Cardiac fibroblast (primary cell): Measurements from ENCODE around the gene DMAC2.
"Not testable (repeated sequence)": the region's sequence is repeated elsewhere in the genome, so short reads cannot be mapped to it uniquely, and the experiment has no call there.

ENCODE experiments used
- DNase-seq, 2 donors: peaks; one replicate each; pipeline versions ENCODE4 v3.0.0 to v3.0.0-alpha.2; 2010; ENCODE audit warnings: low read depth in 2 of 2
- H3K4me3 ChIP-seq, 2 donors: replicated peaks in 1 of 2; 1 replicate in 1 of 2; 2 replicates in 1 of 2; pipeline ENCODE4 v1.5.1; 2011; ENCODE audit warnings: low read depth in 2 of 2, low read length in 2 of 2, mild to moderate bottlenecking in 2 of 2, moderate library complexity in 1 of 2
- TF ChIP-seq, protein P1 (sequence below): IDR thresholded peaks from one replicate; pipeline ENCODE4 v1.5.1; 2011; ENCODE audit warnings: low read depth, mild to moderate bottlenecking, low read length, inconsistent platforms

Gene DMAC2

DNA sequence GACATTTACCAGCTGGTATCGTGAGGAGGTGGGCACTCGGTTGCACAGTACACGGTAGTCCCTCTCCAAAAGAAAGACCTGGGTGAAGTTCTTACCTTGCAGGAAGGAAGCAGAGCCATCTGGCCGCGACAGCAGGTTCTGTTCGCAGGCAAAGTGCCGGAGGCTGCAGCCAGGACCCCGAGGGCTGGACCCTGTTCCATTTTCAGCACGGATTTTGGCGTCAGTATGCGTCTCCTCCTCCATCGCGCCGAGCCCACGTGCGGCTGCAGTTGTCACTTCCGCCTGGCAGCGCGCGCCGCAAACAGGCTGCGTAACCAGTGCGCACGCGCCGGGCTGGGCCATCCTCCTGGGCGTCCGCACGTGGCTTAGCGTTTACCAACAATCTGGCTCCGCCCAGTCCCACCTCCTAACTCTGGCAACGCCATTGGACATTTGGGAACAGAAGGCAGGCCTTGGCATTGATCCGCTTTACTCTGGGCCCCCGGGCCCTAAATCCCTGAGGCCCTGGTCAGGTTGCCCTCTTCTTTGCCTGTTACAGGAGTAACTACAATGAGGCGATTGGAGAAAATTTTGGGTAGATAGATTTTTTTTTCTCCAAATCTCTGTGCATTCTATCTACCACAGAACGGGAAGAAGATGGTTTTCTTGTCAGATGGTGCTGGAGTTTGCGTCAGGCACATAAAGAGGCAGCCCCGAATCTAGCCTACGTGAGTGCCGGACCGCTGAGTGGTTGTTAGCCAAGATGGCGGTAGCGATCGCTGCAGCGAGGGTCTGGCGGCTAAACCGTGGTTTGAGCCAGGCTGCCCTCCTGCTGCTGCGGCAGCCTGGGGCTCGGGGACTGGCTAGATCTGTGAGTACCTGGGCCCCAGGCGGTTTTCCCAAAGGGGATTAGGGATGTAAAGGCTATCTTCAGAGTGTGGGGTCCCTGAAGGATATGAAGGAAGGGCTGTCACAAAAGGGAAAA is 42.3 kb downstream of the DMAC2 start, which contains the start of the genes BCKDHA and EXOSC5:
Gene BCKDHA (plus strand): TSS at position 733 of the 964 bp plus-strand sequence. CDS start 10 bp downstream, at position 743.
Gene EXOSC5 (minus strand): TSS at position 274 of the 964 bp plus-strand sequence. CDS start 31 bp downstream, at position 243.
- peak; percentile 100 for DNase-seq
- peak within 1 kb of the TSS; percentile 88 to 92 for H3K4me3 ChIP-seq

DNA sequence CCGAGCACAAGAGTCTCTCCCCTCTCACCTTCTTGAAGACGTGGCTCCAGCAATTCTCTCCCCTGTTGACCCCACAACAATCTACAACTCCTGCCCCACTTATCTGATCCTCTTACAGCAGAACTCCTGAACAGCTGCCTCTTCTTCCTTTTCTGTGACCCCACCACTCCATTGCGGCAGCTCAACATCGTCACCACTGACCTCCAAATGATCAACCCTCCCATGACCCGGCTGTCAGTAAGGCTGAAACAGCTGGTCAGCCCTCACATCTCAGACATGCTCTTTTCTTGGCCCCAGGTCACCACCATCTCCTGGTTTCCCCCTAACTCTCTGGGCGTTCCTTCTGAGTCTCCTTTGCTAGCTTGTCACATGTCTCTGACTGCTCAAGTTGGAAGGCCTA is 44.4 kb downstream of the DMAC2 start:
- no peak overlapping the region for H3K4me3 ChIP-seq
- TF ChIP-seq, protein P1, sequence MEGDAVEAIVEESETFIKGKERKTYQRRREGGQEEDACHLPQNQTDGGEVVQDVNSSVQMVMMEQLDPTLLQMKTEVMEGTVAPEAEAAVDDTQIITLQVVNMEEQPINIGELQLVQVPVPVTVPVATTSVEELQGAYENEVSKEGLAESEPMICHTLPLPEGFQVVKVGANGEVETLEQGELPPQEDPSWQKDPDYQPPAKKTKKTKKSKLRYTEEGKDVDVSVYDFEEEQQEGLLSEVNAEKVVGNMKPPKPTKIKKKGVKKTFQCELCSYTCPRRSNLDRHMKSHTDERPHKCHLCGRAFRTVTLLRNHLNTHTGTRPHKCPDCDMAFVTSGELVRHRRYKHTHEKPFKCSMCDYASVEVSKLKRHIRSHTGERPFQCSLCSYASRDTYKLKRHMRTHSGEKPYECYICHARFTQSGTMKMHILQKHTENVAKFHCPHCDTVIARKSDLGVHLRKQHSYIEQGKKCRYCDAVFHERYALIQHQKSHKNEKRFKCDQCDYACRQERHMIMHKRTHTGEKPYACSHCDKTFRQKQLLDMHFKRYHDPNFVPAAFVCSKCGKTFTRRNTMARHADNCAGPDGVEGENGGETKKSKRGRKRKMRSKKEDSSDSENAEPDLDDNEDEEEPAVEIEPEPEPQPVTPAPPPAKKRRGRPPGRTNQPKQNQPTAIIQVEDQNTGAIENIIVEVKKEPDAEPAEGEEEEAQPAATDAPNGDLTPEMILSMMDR: no peak
- DNase-seq: no peak

More for the DNA sequence above, 42.3 kb downstream of the DMAC2 start, which contains the start of the genes BCKDHA and EXOSC5:
- TF ChIP-seq, protein P1: no peak

DNA sequence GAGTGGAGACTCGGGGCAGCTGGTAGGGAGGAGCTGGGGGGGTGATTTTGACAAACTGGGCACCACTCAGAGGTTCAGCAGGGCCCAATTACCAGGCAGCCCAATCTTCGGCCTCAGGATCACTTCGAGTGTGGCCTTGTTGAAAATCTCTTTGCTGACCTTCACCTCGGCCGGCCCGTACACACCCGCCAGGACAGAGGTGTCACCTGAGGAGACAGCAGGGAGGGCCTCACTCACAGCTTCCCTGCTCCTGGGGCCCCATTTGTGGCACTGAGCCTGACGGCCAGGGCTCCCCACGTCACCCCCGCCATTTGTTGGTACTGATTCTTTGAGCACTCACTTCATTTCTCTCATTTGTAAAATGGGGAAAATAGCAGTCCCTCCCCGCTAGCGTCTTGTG is 46.9 kb downstream of the DMAC2 start:
- no peak overlapping the region for H3K4me3 ChIP-seq
- DNase-seq: no peak
- TF ChIP-seq, protein P1: no peak

DNA sequence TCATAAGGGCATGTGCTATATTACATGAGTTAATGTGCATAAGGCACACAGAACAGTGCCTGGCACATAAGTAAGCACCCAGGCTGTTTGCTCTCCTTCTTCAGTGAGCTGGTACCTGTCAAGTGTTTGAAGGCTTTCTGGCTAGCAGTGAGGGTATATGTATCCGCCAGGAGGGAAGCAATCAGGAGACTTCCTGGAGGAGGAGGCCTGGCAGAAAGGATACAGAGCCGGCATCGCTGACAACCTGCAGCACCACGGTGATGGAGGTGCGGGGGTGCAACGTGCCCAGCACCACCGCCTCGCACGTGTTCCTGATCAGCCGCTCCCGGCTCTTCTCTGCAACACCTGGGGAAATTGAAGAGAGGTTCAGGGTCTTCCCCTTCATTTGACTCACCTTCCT is 48.1 kb downstream of the DMAC2 start:
- no peak overlapping the region for H3K4me3 ChIP-seq
- no peak for DNase-seq
- TF ChIP-seq, protein P1: no peak

GRCh38 chr19:41386442-41386841 is 53.3 kb downstream of the DMAC2 start:
- TF ChIP-seq, protein P1: no peak
- peak in 1 of 2 donors; percentile 59 for DNase-seq
- H3K4me3 ChIP-seq: no peak overlapping the region

GRCh38 chr19:41384351-41384750 is 55.4 kb downstream of the DMAC2 start:
- no peak overlapping the region for H3K4me3 ChIP-seq
- DNase-seq: no peak
- TF ChIP-seq, protein P1: no peak

- not testable (repeated sequence) for DNase-seq, H3K4me3 ChIP-seq
These were observed 58.2 kb downstream of the DMAC2 start for GRCh38 chr19:41381536-41381935.
